CD4-positive, alpha-beta T cell treated with Interleukin-2 at 100 ng/mL for 4 hours (primary cell): Measurements from ENCODE around the gene TNFRSF19.

Experiments
- DNase-seq: peaks from one replicate; pipeline ENCODE4 v3.0.0-alpha.2; 2020; ENCODE audit warnings: low spot score

TNFRSF19 gene

DNA sequence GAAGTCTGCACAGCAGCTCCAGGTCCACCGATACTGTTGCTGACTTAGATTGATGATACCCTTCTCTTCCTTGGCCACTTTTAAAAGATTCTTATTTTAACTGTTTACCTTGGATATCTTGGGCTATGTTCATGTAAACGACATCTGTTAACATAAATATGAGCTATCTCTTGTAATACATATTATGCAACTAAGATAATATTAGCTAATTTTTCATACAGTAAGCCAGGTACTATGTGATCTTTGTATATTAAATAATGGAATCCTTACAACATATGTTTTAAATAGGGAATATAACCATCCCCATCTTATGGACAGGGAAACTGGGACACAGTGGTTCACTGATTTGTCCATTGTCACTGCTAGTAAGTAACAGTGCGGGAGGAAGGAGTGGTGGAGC, 37.9 kb downstream of the TNFRSF19 start:
- no peak for DNase-seq

DNA sequence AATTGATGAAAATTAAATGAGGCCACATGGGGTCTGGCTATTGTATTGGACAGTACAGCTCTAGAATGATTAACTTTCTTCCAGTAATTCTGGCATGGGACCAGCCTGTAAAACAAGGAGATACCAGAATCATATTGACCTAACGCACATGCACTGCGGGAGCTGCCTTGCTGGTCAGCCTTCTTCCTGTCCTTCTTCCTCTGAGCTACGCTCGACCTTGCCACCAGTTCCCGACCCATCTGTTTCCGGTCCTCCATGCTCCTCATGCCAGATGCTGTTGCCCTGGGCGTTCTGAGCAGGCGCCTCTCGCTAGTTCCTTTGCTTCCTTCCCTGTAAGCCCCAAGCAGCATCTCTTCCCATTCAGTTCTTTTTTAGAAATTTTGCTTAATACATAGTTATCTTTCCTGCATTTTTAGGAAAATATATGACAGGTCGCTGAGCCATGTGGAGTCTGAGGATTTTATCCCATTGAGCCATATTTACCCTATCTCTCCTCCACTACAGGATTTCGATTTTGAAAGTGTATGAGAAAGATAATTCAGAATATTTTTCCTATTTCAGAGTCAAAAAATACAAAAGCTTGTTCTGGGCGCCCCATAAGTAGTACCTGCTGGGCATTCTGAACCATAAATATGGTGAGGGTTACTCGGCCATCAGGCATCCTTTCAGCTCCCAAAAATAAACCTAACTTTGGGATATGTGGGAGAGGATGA, 38.6 kb downstream of the TNFRSF19 start:
- DNase-seq: no peak

DNA sequence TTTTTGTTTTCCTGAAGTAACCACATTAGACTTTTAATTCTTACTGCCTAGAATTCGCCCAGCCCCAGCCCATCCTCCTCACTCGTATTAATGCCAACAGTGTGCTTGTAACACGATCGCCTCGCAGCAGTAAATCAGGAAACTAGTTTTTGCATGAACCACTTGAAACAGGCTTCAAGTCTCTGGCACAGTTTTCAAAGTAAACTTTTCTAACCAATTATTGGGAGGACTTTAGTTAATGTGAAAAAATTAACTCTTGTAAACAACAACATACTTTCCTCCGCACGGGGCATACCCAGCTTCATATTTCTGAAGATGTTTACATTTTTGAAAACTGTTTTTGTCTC, 39.2 kb downstream of the TNFRSF19 start:
- no peak for DNase-seq

DNA sequence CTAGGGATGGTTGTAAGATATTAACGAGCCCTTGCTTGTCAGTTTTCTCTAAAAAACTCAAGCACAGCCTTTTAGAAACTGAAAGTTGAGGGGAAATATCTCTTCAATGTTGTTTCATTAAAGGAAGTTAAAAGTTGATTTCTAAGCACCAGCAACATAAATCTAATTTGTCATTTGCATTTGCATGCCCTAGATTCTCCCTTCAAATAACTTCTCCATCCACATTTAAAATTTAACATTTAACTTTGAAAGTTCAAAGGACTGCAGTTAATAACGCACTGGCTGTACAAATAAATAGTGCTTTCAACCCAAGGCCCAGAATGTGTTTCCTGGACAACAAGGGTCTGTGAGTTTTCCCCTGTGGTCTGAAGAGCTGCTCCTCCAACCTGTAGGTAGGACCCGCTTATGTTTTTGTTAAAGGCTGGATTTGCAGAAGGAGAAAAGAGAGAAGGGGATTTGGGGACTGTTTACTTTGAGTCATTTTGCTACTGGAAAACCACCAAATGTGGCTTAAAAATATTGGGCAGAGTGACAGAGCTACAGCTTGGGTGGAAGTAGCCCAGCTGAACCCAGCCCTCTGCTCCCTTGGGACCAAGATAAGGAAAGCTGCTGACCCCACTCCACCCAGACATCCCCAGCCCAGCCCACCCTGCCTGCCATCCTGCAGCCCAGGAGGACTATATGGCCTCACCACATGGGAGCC, 39.8 kb downstream of the TNFRSF19 start:
- no peak for DNase-seq

- no peak for DNase-seq
These were observed 40.8 kb downstream of the TNFRSF19 start for GRCh38 chr13:23610966-23611491.

- DNase-seq: no peak
These were observed 42.0 kb downstream of the TNFRSF19 start for GRCh38 chr13:23612182-23612581.

DNA sequence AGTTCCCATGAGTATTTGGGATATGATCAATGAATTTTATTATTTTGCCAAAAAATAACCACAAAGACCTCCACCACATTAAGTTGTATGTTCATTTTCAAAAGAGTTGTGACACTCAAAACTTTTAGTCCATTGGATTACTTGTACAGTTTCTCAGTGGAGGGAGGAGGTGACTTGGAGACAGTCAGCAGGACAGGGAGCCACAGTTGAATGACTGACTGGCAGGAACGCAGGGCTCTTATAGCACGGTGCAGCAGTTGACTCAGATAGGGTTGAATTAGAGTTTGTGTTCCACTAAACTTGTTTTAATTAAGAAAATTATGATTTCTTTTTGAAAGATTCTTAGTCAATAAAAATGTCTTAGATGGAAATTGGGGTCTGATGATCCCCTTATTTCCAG, 42.5 kb downstream of the TNFRSF19 start:
- DNase-seq: no peak

DNA sequence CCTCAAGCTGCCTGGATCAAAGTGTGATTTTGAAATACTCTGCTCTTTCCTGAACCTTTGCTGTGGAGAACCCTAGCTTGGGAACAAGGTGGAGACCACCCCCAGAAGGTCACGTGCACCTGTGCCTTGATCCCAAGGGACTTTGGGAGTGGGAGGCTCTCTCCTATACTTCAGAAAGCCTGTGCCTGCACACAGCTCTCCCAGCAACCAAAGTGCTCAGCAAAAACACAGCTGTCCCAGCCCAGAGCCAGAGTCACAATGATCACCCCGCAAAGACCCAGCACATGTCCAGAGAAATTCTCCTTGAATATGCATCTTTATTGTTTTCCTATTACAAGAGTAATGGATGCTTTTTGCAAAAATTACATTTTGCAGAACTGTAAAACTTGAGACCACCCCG, 43.4 kb downstream of the TNFRSF19 start:
- no peak for DNase-seq

GRCh38 chr13:23615395-23616081, 45.3 kb downstream of the TNFRSF19 start:
- DNase-seq: no peak

DNA sequence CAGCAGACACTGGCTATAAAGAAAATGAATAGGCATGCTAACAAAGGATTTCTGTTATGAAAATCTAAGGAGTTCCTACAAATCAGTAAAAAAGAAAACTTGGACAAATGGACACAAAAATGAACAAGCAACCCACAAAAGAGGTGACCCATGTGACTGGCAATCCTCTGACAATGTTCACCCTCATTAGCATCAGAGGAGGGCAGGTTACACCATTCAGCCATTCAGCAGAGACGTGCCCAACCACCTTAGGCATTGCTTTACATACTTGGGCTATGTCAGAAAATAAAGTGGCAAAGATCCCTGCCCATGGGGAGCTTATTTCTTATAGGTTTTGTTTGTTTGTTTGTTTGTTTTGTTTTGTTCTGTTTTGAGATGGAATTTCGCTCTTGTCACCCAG, 46.0 kb downstream of the TNFRSF19 start:
- DNase-seq: no peak

- DNase-seq: no peak
These were observed 47.4 kb downstream of the TNFRSF19 start for GRCh38 chr13:23617551-23618024.

DNA sequence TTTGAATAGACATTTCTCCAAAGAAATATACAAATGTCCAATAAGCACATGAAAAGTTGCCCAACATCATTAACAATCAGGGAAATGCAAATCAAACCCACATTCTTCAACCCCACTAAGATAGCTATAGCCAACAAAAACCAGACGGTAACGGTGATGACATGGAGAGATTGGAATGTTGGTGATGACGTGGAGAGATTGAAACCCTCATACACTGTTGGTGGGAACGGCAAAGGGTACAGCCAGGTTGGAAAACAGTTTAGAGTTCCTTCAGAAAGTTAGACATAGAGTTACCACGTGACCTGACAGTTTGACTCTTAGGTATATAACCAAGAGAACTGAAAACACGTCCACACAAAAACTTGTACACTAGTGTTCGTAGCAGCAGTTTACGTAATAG, 48.1 kb downstream of the TNFRSF19 start:
- DNase-seq: no peak

DNA sequence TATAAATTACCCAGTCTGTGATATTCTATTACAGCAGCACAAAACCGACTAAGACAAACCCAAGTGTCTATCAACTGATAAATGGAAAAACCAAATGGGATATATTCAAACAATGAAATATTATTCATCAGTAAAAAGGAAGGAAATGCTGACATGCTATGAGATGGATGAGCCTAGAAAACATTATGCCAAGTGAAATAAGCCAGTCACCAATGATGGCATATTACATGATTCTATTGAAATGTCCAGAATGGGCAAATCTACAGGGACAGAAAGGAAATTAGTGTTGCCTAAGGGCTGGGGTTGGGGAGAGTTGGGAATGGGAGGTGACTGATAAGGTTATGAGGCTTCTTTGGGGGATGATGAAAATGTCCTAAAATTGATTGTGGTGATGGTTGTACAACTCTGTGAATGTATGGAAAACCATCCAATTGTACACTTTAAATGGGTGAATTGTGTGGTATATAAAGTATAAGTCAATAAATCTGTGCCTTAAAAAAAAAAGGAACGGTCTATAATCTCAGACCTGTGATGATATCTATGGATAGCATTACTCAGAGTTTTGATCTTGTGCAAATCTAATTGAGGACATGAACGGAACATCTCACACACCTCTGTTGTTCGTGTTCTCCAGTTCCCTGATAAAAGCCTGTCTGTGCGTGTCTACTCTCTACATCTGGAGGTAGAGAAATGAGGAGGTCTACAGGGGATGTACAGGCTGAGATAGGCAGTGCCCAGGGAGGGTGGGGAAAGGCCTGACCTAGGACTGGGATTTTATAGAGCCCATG, 49.0 kb downstream of the TNFRSF19 start:
- no peak for DNase-seq

- DNase-seq: no peak
These were observed 50.0 kb downstream of the TNFRSF19 start for GRCh38 chr13:23620211-23620610.

GRCh38 chr13:23620613-23621315, 50.6 kb downstream of the TNFRSF19 start:
- DNase-seq: no peak

- DNase-seq: no peak
These were observed 51.1 kb downstream of the TNFRSF19 start for GRCh38 chr13:23621316-23621645.

DNA sequence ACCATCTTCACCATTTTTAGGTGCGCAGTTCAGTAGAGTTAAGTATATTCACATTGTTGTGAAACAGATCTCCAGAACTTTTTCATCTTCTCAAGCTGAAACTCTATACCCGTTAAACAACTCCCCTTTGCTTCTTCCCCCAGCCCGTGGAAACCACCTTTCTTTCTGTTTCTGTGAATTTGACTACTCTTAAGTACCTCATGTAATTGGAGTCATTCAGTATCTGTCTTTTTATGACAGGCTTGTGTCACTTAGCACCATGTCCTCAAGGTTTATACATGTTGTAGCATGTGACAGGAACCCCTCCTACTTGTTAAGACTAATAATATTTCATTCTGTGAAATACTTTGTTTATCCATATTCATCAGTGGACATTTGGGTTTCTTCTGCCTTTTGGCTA, 52.8 kb downstream of the TNFRSF19 start:
- no peak for DNase-seq

DNA sequence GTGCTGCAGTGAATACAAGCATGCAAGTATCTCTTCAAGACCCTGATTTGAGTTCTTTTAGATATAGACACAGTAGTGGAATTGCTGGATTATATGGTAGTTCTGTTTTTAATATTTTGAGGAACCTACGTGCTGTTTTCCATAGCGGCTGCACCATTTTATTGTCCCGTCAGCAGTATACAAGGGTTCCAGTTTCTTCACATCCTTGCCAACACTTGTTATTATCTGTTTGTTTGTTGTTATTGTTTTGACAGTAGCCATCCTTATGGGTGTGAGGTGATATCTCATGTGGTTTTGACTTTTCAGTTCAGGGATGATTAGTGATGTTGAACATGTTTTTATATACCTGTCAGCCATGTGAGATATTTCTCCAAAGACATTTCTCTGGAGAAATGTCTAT, 53.2 kb downstream of the TNFRSF19 start:
- DNase-seq: no peak

DNA sequence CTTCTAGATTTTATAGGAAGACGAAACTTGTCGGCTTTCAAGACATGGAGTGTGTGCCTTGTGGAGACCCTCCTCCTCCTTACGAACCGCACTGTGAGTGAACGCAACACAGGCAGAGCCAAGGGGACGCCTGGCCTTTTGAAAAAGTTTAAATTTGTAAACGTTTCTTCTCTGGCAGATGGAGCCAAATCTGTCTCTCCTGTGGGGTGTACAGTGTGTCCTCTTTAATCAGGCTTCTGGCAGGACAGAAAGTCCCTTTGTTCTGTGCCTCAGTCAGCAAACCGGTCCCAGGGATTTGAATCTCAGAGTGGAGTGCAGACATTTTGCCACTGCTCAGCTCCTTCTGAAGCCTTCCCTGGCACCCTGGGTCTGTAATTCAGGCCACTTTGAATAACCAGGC, 56.5 kb downstream of the TNFRSF19 start:
- DNase-seq: no peak

- DNase-seq: no peak
These were observed 57.2 kb downstream of the TNFRSF19 start for GRCh38 chr13:23627410-23627809.

DNA sequence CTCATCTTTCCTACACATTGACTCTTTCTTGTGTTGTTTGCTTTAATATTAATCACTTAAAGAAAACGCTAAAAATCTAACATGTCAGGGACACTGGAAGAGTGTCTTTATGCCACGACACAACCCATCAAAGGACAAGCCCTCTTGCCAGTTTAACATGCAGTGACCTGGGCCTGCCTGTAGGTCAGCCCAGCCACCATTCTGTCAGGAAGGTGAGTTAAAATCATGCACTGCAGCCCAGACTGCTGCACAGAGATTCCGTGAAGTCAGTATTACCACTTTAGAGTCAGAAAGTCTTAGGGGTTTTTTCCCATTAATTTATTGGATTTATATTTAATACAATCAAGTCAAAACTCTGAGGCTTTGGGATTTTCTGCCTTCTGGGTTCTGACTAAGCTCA, 58.0 kb downstream of the TNFRSF19 start:
- DNase-seq: no peak
